Measurements from ENCODE around the gene MICAL1. TPM values are rescaled to one million over a fixed set of nuclear protein-coding genes. Genes with fewer than 3 reads are reported as not detected.
"Not testable (repeated sequence)": the region's sequence is repeated elsewhere in the genome, so short reads cannot be mapped to it uniquely, and the experiment has no call there.

Gene MICAL1
- total RNA-seq, 2 experiments from 2014 or later, result 29.9 to 30.7 TPM

- ChIA-PET POLR2A (interaction anchor here (1.6 to 2.8 kb wide), 2 partner anchors 25 to 99 kb away, joined by 6 to 21 read pairs; partner anchors contain the start of genes CD164 and MICAL1), CTCF (interaction anchor here (2.4 to 3.4 kb wide), 2 partner anchors 22 to 26 kb away, joined by 6 to 23 read pairs; partner anchors contain the start of gene MICAL1)
These were observed 25.5 kb upstream of the MICAL1 start for GRCh38 chr6:109480993-109481480.

GRCh38 chr6:109478841-109479624 is 23.5 kb upstream of the MICAL1 start:
- POLR2A ChIA-PET, result interaction anchor here (1.6 kb wide), 1 partner anchor 97 kb away, joined by 6 read pairs; the partner anchor contains the start of gene CD164

GRCh38 chr6:109478222-109478805 is 22.7 kb upstream of the MICAL1 start:
- ChIA-PET POLR2A (no interaction called here), CTCF (interaction anchor here (1.0 to 1.1 kb wide), 3 partner anchors 18 to 95 kb away, joined by 3 read pairs; partner anchors contain the start of gene MICAL1)

More at GRCh38 chr6:109478841-109479624, 23.5 kb upstream of the MICAL1 start:
- CTCF ChIA-PET, result interaction anchor here (1.0 to 1.1 kb wide), 3 partner anchors 19 to 95 kb away, joined by 3 read pairs; partner anchors contain the start of gene MICAL1

- POLR2A ChIA-PET, result no interaction called here
- CTCF ChIA-PET, result no interaction called here
These were observed 22.2 kb upstream of the MICAL1 start for GRCh38 chr6:109477725-109478124.

- ChIA-PET POLR2A (no interaction called here), CTCF (no interaction called here)
These were observed 21.6 kb upstream of the MICAL1 start for GRCh38 chr6:109477184-109477583.

GRCh38 chr6:109475625-109476024 is 20.1 kb upstream of the MICAL1 start:
- ChIA-PET POLR2A (no interaction called here), CTCF (no interaction called here)

- ChIA-PET POLR2A (no interaction called here), CTCF (no interaction called here)
These were observed 19.4 kb upstream of the MICAL1 start for GRCh38 chr6:109474995-109475394.

- ChIA-PET POLR2A (no interaction called here), CTCF (no interaction called here)
These were observed 17.5 kb upstream of the MICAL1 start for GRCh38 chr6:109473120-109473519.

GRCh38 chr6:109472132-109472995 is 16.8 kb upstream of the MICAL1 start:
- POLR2A ChIA-PET, result no interaction called here
- CTCF ChIA-PET, result interaction anchor here (1.2 kb wide), 1 partner anchor 14 kb away, joined by 3 read pairs; no protein-coding TSS in a partner anchor

- ChIA-PET CTCF (interaction anchor here (0.8 to 1.2 kb wide), 2 partner anchors 13 to 15 kb away, joined by 3 to 4 read pairs; no protein-coding TSS in a partner anchor), POLR2A (no interaction called here)
These were observed 15.7 kb upstream of the MICAL1 start for GRCh38 chr6:109471105-109471810.

GRCh38 chr6:109469591-109470189 is 14.1 kb upstream of the MICAL1 start:
- ChIA-PET POLR2A (no interaction called here), CTCF (interaction anchor here (1.0 kb wide), 1 partner anchor 25 kb away, joined by 6 read pairs; no protein-coding TSS in a partner anchor)

- POLR2A ChIA-PET, result no interaction called here
- CTCF ChIA-PET, result no interaction called here
These were observed 12.1 kb upstream of the MICAL1 start for GRCh38 chr6:109467696-109468095.

GRCh38 chr6:109466212-109466923 is 10.8 kb upstream of the MICAL1 start:
- POLR2A ChIA-PET, result no interaction called here
- CTCF ChIA-PET, result no interaction called here

- POLR2A ChIA-PET, result no interaction called here
- CTCF ChIA-PET, result no interaction called here
These were observed 10.2 kb upstream of the MICAL1 start for GRCh38 chr6:109465772-109466171.

GRCh38 chr6:109461733-109462526 is 6.4 kb upstream of the MICAL1 start:
- POLR2A ChIA-PET, result no interaction called here

GRCh38 chr6:109461205-109461604 is 5.6 kb upstream of the MICAL1 start:
- POLR2A ChIA-PET, CTCF ChIA-PET: not testable (repeated sequence)

More at GRCh38 chr6:109461733-109462526, 6.4 kb upstream of the MICAL1 start:
- CTCF ChIA-PET, result no interaction called here

- ChIA-PET CTCF (interaction anchor here (0.6 to 1.4 kb wide), 2 partner anchors 18 to 903 kb away, joined by 3 read pairs; no protein-coding TSS in a partner anchor), POLR2A (no interaction called here)
These were observed 4.7 kb upstream of the MICAL1 start for GRCh38 chr6:109460161-109460829.
